ENCODE results near the gene GSC2. TPM values are rescaled to one million over a fixed set of nuclear protein-coding genes. Genes with fewer than 3 reads are reported as not detected.

Gene GSC2
- total RNA-seq, 1 experiment from 2014 or later = not detected

GRCh38 chr22:19133561-19133960 is 16.5 kb downstream of the GSC2 start:
- Mint-ChIP-seq H3K4me3 (ENCODE audit: unreplicated experiment) (no peak overlapping the region), H3K9me3 (ENCODE audit: unreplicated experiment) (no peaks in the 10 kb centered on the region), H3K27me3 (ENCODE audit: insufficient read depth, unreplicated experiment) (no peaks in the 10 kb centered on the region), H3K36me3 (ENCODE audit: insufficient read depth, unreplicated experiment) (peaks cover 14% of the 10 kb centered on the region), H3K4me1 (ENCODE audit: low read depth, unreplicated experiment) (no peaks in the 10 kb centered on the region), H3K27ac (ENCODE audit: unreplicated experiment) (no peak overlapping the region)
- BruUV-seq (replicated peaks) = no TSS peak
- no peaks in the 10 kb centered on the region for H3K9me3 ChIP-seq
- peaks cover 2% of the 10 kb centered on the region; the same call in 1 of the 2 replicates for H3K36me3 ChIP-seq (ENCODE audit: control insufficient read depth, insufficient read depth, low read length)
- no peaks in the 10 kb centered on the region for H3K4me1 ChIP-seq
- TF ChIP-seq CTCF (IDR thresholded peaks at IDR 0.05; ENCODE audit: insufficient read depth in 1 of 2, low read depth in 1 of 2, low read length in 1 of 2, severe bottlenecking in 1 of 2, unreplicated experiment in 1 of 2) = no peak
- ChIA-PET POLR2A (no interaction called here), CTCF (interaction anchor here (0.7 kb wide), 1 partner anchor 84 kb away, joined by 5 read pairs; no protein-coding TSS in a partner anchor)
- no peak for DNase-seq
- H3K27me3 ChIP-seq (replicated peaks; ENCODE audit: control insufficient read depth, insufficient read depth, low read length) = no peaks in the 10 kb centered on the region
- intact Hi-C loops (cut with micrococcal nuclease; ENCODE audit: unreplicated experiment) = no loop called here
- no peak overlapping the region for H3K4me3 ChIP-seq (ENCODE audit: low read depth, low read length)

- no peaks in the 10 kb centered on the region for H3K4me1 ChIP-seq
- Mint-ChIP-seq H3K4me1 (ENCODE audit: low read depth, unreplicated experiment) (no peaks in the 10 kb centered on the region), H3K4me3 (ENCODE audit: unreplicated experiment) (no peak overlapping the region), H3K36me3 (ENCODE audit: insufficient read depth, unreplicated experiment) (peaks cover 14% of the 10 kb centered on the region), H3K27me3 (ENCODE audit: insufficient read depth, unreplicated experiment) (no peaks in the 10 kb centered on the region), H3K9me3 (ENCODE audit: unreplicated experiment) (no peaks in the 10 kb centered on the region), H3K27ac (ENCODE audit: unreplicated experiment) (no peak overlapping the region)
- H3K4me3 ChIP-seq (ENCODE audit: low read depth, low read length) = no peak overlapping the region
- TF ChIP-seq CTCF (IDR thresholded peaks at IDR 0.05; ENCODE audit: insufficient read depth in 1 of 2, low read depth in 1 of 2, low read length in 1 of 2, severe bottlenecking in 1 of 2, unreplicated experiment in 1 of 2) = no peak
- no peaks in the 10 kb centered on the region for H3K9me3 ChIP-seq
- intact Hi-C loops (cut with micrococcal nuclease; ENCODE audit: unreplicated experiment) = no loop called here
- H3K27me3 ChIP-seq (replicated peaks; ENCODE audit: control insufficient read depth, insufficient read depth, low read length) = no peaks in the 10 kb centered on the region
- no peak for DNase-seq
- CTCF ChIA-PET = interaction anchor here (0.7 kb wide), 1 partner anchor 84 kb away, joined by 5 read pairs; no protein-coding TSS in a partner anchor
- POLR2A ChIA-PET = no interaction called here
- no TSS peak for BruUV-seq (replicated peaks)
- H3K36me3 ChIP-seq (ENCODE audit: control insufficient read depth, insufficient read depth, low read length) = peaks cover 2% of the 10 kb centered on the region; the same call in 1 of the 2 replicates
Measured at GRCh38 chr22:19132693-19133400, 17.2 kb downstream of the GSC2 start.

GRCh38 chr22:19132153-19132552 is 17.9 kb downstream of the GSC2 start:
- Histone ChIP-seq H3K9me3 (no peaks in the 10 kb centered on the region), H3K4me3 (ENCODE audit: low read depth, low read length) (no peak overlapping the region), H3K27me3 (replicated peaks; ENCODE audit: control insufficient read depth, insufficient read depth, low read length) (no peaks in the 10 kb centered on the region), H3K36me3 (ENCODE audit: control insufficient read depth, insufficient read depth, low read length) (peaks cover 2% of the 10 kb centered on the region; the same call in 1 of the 2 replicates), H3K4me1 (no peaks in the 10 kb centered on the region)
- no peak overlapping the region for H3K4me3 Mint-ChIP-seq (ENCODE audit: unreplicated experiment)
- ChIA-PET CTCF (interaction anchor here (1.4 kb wide), 1 partner anchor 12 kb away, joined by 3 read pairs; the partner anchor contains the start of gene ESS2), POLR2A (no interaction called here)
- intact Hi-C loops (cut with micrococcal nuclease; ENCODE audit: unreplicated experiment) = no loop called here
- peaks cover 14% of the 10 kb centered on the region for H3K36me3 Mint-ChIP-seq (ENCODE audit: insufficient read depth, unreplicated experiment)
- DNase-seq = no peak
- no TSS peak for BruUV-seq (replicated peaks)
- no peak for TF ChIP-seq CTCF (IDR thresholded peaks at IDR 0.05; ENCODE audit: insufficient read depth in 1 of 2, low read depth in 1 of 2, low read length in 1 of 2, severe bottlenecking in 1 of 2, unreplicated experiment in 1 of 2)
- no peak overlapping the region for H3K27ac Mint-ChIP-seq (ENCODE audit: unreplicated experiment)
- no peaks in the 10 kb centered on the region for H3K4me1 Mint-ChIP-seq (ENCODE audit: low read depth, unreplicated experiment)
- no peaks in the 10 kb centered on the region for H3K9me3 Mint-ChIP-seq (ENCODE audit: unreplicated experiment)
- H3K27me3 Mint-ChIP-seq (ENCODE audit: insufficient read depth, unreplicated experiment) = no peaks in the 10 kb centered on the region

Data from Caco-2 (cell line).